GM18508 (cell line): Measurements from ENCODE around the gene CCR5.
"Not testable (repeated sequence)": the region's sequence is repeated elsewhere in the genome, so short reads cannot be mapped to it uniquely, and the experiment has no call there.

Experiments
- ATAC-seq: cut with Tn5 transposase; IDR thresholded peaks from one replicate; pipeline ENCODE4 v1.9.1; 2021; ENCODE audit warnings: moderate number of reproducible peaks; ENCODE audit not compliant: insufficient read depth, unreplicated experiment

CCR5 gene

GRCh38 chr3:46370839-46371518, at the start of gene CCR5:
Gene CCR5 (plus strand): TSS chr3:46370946. CDS start chr3:46372903, 1,957 bp downstream.
- ATAC-seq = no peak

DNA sequence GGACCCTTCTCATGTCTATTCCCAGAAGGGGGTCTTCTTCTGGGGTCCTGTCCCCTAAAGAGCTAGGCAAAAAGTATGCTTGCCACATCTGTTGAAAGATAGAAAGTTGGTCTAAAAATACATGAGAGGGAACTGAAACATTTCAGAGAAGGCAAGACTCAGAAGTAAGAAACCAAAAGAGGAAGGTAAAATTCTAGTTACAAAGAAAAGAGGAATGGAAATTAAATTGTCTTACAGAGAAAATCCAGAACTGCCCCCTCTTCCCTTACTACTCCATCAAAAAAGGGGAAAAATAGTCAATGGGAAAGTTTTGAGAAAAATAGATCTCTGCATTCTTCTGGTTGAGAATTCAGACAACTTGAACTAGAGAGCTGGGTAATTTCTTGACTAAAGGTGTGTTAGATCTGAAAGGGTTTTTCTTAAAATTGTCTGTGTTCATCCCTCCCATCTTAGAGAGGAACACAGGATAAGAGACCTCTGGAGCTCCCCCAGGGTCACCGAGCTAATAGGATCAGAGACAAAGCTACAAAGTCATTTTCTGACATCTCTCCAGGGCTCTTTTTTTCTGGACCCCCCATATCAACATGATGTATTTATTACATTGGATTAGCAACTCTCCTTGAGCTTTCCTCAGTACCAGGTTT, 49.2 kb upstream of the CCR5 start:
- no peak for ATAC-seq

DNA sequence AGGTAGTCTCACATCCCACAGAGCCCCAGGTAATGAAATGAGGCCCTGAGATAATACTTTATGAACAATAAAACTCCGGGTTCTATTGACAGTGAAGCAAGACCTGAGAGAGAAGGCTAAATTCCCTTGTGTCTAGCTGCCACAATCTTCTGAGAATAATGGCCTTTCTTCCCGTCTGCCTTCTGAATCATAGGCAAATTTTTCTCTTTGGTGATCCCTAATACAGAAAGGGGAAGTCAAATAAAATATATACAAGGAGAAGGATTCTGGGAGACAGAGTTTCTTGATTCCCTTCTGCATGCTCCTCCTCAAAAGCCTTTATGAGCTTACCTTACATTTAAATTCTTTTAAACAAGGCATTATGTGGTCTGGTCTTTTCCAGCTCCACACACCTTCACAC, 46.7 kb upstream of the CCR5 start:
- ATAC-seq = no peak

GRCh38 chr3:46325645-46326300, 45.0 kb upstream of the CCR5 start:
- no peak for ATAC-seq

GRCh38 chr3:46330676-46331075, 40.1 kb upstream of the CCR5 start:
- ATAC-seq = not testable (repeated sequence)

DNA sequence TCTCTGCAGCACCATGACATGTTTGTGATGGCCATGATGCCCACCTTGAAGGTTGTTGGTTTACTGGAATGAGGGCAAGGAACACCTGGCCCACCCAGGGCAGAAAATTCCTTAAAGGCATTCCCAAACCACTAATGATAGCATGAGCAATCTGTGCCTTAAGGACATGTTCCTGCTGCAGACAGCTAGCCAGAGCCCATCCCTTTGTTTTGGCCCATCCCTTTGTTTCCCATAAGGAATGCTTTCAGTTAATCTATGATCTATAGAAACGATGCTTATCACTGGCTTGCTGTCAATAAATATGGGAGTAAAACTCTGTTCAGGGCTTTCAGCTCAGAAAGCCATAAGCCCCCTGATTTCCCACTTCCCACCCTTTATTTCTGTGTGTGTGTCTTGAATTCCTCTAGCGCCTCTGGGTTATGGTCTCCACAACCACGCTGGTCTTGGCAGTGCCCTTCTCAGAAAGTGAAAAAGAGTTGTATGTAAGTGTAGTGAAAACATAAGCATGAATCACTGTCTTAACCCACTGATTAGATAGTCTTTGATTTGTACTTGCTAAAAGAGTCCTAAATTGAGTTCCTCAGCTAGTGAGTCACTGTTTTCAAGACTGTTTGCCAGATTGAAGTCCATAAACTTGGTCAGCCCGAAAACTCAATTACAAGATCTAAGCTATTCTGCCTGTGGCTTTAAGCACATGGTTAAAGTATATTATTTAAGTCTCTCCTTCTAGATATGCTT, 35.8 kb upstream of the CCR5 start:
- no peak for ATAC-seq

GRCh38 chr3:46335541-46335940, 35.2 kb upstream of the CCR5 start:
- no peak for ATAC-seq

- ATAC-seq = no peak
These were observed 32.8 kb upstream of the CCR5 start for GRCh38 chr3:46337911-46338310.

GRCh38 chr3:46338840-46339239, 31.9 kb upstream of the CCR5 start:
- no peak for ATAC-seq

GRCh38 chr3:46344476-46344875, 26.3 kb upstream of the CCR5 start:
- no peak for ATAC-seq

GRCh38 chr3:46348823-46349482, 21.8 kb upstream of the CCR5 start:
- no peak for ATAC-seq

DNA sequence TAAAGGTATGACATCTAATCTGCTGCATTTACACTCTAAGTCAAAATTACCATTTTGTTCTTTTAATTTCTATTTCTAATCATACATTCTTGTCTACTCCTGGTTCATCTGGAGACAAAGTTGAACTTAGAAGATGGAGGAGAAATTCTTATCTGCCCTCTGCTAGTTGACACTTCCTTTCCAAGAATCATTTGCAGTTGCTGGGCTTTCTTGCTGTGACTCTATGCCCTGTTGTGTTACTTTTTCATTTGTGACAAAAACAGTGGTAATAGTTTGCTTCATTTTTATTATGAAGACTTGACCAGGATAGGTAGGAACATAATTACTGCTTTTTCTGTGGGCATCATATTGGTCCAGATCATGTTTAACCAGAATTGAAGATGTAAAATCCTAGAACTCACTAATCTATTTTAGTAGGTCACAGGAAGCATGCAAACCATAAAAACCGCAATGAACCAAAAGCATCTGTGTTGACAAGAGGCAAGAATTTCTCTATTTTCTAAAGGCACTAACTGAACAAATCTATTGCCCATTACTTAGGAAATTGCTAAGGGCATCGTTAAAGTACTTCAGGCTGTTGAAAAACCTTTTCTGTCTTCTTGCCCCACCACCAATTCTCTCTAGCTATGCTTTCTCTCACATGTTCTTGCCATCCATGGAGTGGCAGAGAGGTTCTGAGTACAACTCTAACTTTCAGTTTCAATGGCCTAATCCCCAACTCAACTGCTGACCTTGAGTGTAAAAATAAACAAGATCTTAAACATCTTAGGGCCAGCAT, 21.1 kb upstream of the CCR5 start:
- ATAC-seq = no peak

- ATAC-seq = no peak
These were observed 20.5 kb upstream of the CCR5 start for GRCh38 chr3:46350262-46350565.

GRCh38 chr3:46351646-46352045, 19.1 kb upstream of the CCR5 start:
- no peak for ATAC-seq

DNA sequence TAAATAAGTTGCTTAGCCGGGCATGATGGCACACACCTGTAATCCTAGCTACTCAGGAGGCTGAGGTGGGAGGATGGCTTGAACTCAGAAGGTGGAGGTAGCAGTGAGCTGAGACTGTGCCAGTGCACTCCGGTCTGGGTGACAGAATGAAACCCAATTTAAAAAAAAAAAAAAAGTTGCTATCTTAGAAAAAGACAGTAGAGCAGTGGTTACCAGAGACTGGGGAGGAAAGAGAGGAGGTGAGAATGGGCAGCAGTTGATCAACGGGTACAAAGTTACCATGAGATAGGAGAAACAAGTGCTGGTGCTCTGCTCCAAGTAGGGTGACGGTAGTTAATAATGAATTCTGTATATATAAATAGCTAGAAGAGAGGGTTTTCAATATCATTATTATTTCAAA, 17.7 kb upstream of the CCR5 start:
- no peak for ATAC-seq

GRCh38 chr3:46353647-46354410, 16.9 kb upstream of the CCR5 start, which contains the start of gene CCR2:
Gene CCR2 (plus strand): TSS chr3:46354111. CDS start chr3:46357528, 3,417 bp downstream.
- ATAC-seq = no peak

- ATAC-seq = no peak
These were observed 16.3 kb upstream of the CCR5 start for GRCh38 chr3:46354478-46354877.

DNA sequence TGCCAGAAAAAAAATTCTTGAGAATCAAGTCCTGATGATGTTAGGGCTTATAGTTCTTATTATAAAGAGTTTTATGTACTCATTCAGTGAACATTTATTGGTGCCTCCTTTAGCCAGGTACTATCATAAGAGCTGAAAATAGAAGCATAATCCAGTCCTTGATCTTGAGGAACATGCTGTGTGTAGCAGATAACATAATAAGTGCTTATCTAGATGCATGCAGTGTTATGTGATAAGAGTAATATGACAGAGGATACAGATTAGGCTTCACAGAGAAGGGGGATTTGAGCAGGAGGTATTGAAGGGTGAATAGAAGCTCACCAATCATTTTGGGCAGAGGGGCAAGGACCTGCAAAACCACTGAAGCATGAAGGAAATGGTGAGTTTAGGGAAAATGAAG, 15.8 kb upstream of the CCR5 start:
- ATAC-seq = no peak

DNA sequence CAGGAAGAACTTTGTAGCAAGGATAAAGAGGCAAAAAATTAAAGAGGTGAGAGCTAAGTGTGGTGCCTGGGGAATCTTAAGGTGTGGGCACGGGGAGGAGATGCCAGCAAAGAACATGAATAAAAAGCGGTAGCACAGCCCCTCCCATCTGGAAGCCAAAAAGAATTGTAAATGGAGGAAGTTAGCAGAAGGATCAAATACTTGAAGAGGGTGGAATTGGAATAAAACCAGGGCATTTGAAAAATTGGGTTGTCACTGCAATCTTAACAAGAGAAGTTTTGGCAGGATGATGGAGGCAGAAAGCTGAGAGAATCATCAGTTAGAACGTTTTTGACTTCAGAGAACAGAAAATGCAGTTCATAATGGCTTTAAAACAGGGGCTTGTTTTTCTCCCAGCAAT, 14.5 kb upstream of the CCR5 start:
- no peak for ATAC-seq
